HUES48 (cell line): ENCODE data around the gene MTOR.
"Not testable (repeated sequence)": the region's sequence is repeated elsewhere in the genome, so short reads cannot be mapped to it uniquely, and the experiment has no call there.

Source experiments
- H3K27ac ChIP-seq: one replicate; pipeline ENCODE4 v1.7.0; 2013; ENCODE audit warnings: low read depth, low read length, inconsistent platforms
- H3K27me3 ChIP-seq: 2 replicates; pipeline ENCODE4 v1.6.1; 2013; ENCODE audit warnings: mild to moderate bottlenecking, low read length; ENCODE audit not compliant: control insufficient read depth, insufficient read depth
- H3K36me3 ChIP-seq: 2 replicates; pipeline ENCODE4 v1.6.1; 2013; ENCODE audit warnings: low read length; ENCODE audit not compliant: control insufficient read depth, insufficient read depth
- H3K4me1 ChIP-seq: 2 replicates; pipeline ENCODE4 v1.6.1; 2013; ENCODE audit warnings: mild to moderate bottlenecking, low read length; ENCODE audit not compliant: control insufficient read depth, insufficient read depth
- H3K4me3 ChIP-seq: 2 replicates; pipeline ENCODE4 v1.5.1; 2013; ENCODE audit warnings: mild to moderate bottlenecking, low read depth, low read length
- H3K9ac ChIP-seq: 2 replicates; pipeline ENCODE4 v1.6.1; 2013; ENCODE audit warnings: mild to moderate bottlenecking, low read depth, low read length, moderate library complexity
- H3K9me3 ChIP-seq: 2 replicates; pipeline ENCODE4 v1.6.1; 2013; ENCODE audit warnings: low read length; ENCODE audit not compliant: control insufficient read depth, insufficient read depth

Gene MTOR

GRCh38 chr1:11280719-11281376 is 18.5 kb upstream of the MTOR start:
- Histone ChIP-seq H3K9me3 (no peaks in the 10 kb centered on the region), H3K9ac (no peak overlapping the region), H3K27ac (no peak overlapping the region), H3K36me3 (peaks cover 41% of the 10 kb centered on the region), H3K4me1 (peaks cover 12% of the 10 kb centered on the region), H3K27me3 (no peaks in the 10 kb centered on the region), H3K4me3 (no peak overlapping the region)

GRCh38 chr1:11279630-11280029 is 17.3 kb upstream of the MTOR start:
- H3K9ac ChIP-seq, result no peak overlapping the region
- no peak overlapping the region for H3K27ac ChIP-seq
- H3K9me3 ChIP-seq, result no peaks in the 10 kb centered on the region
- H3K4me3 ChIP-seq, result no peak overlapping the region
- H3K27me3 ChIP-seq, result no peaks in the 10 kb centered on the region
- peaks cover 40% of the 10 kb centered on the region for H3K36me3 ChIP-seq
- peaks cover under 1% of the 10 kb centered on the region for H3K4me1 ChIP-seq

GRCh38 chr1:11279152-11279551 is 16.8 kb upstream of the MTOR start:
- Histone ChIP-seq H3K4me1 (no peaks in the 10 kb centered on the region; the same call in 1 of the 2 replicates), H3K36me3 (peaks cover 40% of the 10 kb centered on the region), H3K9me3 (no peaks in the 10 kb centered on the region), H3K9ac (no peak overlapping the region), H3K27me3 (no peaks in the 10 kb centered on the region), H3K4me3 (no peak overlapping the region), H3K27ac (no peak overlapping the region)

GRCh38 chr1:11273595-11274234 is 11.4 kb upstream of the MTOR start:
- H3K9me3 ChIP-seq, result no peaks in the 10 kb centered on the region
- H3K27ac ChIP-seq, result peak overlapping the region; percentile 96
- H3K36me3 ChIP-seq, result peaks cover 16% of the 10 kb centered on the region
- H3K4me1 ChIP-seq, result peaks cover 2% of the 10 kb centered on the region
- H3K27me3 ChIP-seq, result no peaks in the 10 kb centered on the region
- peak overlapping the region; percentile 97 for H3K9ac ChIP-seq
- H3K4me3 ChIP-seq, result peak overlapping the region; percentile 90

- Histone ChIP-seq H3K36me3 (peaks cover 12% of the 10 kb centered on the region), H3K4me1 (peaks cover 2% of the 10 kb centered on the region), H3K9ac (peak within 1 kb of the TSS; percentile 97), H3K9me3 (no peaks in the 10 kb centered on the region), H3K27ac (peak within 1 kb of the TSS; percentile 96), H3K4me3 (peak within 1 kb of the TSS; percentile 90), H3K27me3 (no peaks in the 10 kb centered on the region)
Observed at GRCh38 chr1:11272832-11273594, 10.7 kb upstream of the MTOR start, which contains the start of gene UBIAD1. Gene UBIAD1, plus strand, starts transcription at chr1:11273198. Its CDS starts 334 bp downstream, at chr1:11273532.

GRCh38 chr1:11272544-11272831 is 10.1 kb upstream of the MTOR start:
- Histone ChIP-seq H3K36me3 (peaks cover 12% of the 10 kb centered on the region), H3K27me3 (no peaks in the 10 kb centered on the region), H3K4me3 (peak overlapping the region; percentile 42), H3K9ac (no peak overlapping the region), H3K9me3 (no peaks in the 10 kb centered on the region), H3K4me1 (peaks cover 2% of the 10 kb centered on the region), H3K27ac (peak overlapping the region; percentile 83)

- not testable (repeated sequence) for H3K4me3 ChIP-seq, H3K9ac ChIP-seq, H3K27ac ChIP-seq, H3K27me3 ChIP-seq, H3K9me3 ChIP-seq, H3K36me3 ChIP-seq, H3K4me1 ChIP-seq
Observed at GRCh38 chr1:11267350-11268337, 5.3 kb upstream of the MTOR start.

- no peak overlapping the region for H3K9ac ChIP-seq
Observed at GRCh38 chr1:11266268-11267074, 4.1 kb upstream of the MTOR start.

GRCh38 chr1:11256299-11256698 is 6.1 kb downstream of the MTOR start:
- H3K9ac ChIP-seq, result no peak overlapping the region
- H3K4me1 ChIP-seq, result no peaks in the 10 kb centered on the region
- no peaks in the 10 kb centered on the region for H3K27me3 ChIP-seq
- no peak overlapping the region for H3K27ac ChIP-seq
- H3K4me3 ChIP-seq, result no peak overlapping the region
- peaks cover 84% of the 10 kb centered on the region for H3K36me3 ChIP-seq
- no peaks in the 10 kb centered on the region for H3K9me3 ChIP-seq

More at GRCh38 chr1:11266268-11267074, 4.1 kb upstream of the MTOR start:
- Histone ChIP-seq H3K4me1 (0 out of 2 replicates have a peak, but pooled peaks cover 3% of the 10 kb centered on the region), H3K4me3 (no peak overlapping the region), H3K36me3 (no peaks in the 10 kb centered on the region), H3K9me3 (no peaks in the 10 kb centered on the region), H3K27me3 (no peaks in the 10 kb centered on the region), H3K27ac (no peak overlapping the region)

- Histone ChIP-seq H3K27me3 (no peaks in the 10 kb centered on the region), H3K36me3 (peaks cover 78% of the 10 kb centered on the region), H3K27ac (no peak overlapping the region)
Observed at GRCh38 chr1:11253226-11253625, 9.1 kb downstream of the MTOR start.

More at GRCh38 chr1:11253226-11253625, 9.1 kb downstream of the MTOR start:
- Histone ChIP-seq H3K4me3 (no peak overlapping the region), H3K9ac (no peak overlapping the region), H3K9me3 (no peaks in the 10 kb centered on the region), H3K4me1 (no peaks in the 10 kb centered on the region)
